ENCODE results near the gene PDE1C.

DNA sequence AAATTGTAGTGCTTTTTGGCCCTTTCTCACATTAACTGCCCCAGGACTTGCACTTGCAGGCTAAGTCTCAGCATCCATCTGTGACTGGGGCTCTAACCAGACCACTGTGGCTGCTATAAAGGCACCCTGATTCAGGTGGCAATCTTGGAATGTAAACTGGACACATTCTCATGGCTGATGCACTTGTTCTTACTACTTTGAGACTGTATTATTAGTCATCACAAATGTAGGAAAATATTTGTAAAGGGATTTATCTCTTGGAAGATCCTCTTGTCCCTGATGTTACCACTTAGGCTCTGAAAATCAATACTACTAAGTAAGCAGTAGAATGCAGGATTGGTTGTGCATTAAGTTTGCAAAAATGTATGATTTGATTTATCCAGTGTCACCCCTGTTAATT is 25.0 kb downstream of the PDE1C start:
- TF ChIP-seq, protein P1, sequence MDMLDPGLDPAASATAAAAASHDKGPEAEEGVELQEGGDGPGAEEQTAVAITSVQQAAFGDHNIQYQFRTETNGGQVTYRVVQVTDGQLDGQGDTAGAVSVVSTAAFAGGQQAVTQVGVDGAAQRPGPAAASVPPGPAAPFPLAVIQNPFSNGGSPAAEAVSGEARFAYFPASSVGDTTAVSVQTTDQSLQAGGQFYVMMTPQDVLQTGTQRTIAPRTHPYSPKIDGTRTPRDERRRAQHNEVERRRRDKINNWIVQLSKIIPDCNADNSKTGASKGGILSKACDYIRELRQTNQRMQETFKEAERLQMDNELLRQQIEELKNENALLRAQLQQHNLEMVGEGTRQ (IDR thresholded peaks at IDR 0.05; ENCODE audit: low read depth, low read length) = no peak
- TF ChIP-seq, protein P2, sequence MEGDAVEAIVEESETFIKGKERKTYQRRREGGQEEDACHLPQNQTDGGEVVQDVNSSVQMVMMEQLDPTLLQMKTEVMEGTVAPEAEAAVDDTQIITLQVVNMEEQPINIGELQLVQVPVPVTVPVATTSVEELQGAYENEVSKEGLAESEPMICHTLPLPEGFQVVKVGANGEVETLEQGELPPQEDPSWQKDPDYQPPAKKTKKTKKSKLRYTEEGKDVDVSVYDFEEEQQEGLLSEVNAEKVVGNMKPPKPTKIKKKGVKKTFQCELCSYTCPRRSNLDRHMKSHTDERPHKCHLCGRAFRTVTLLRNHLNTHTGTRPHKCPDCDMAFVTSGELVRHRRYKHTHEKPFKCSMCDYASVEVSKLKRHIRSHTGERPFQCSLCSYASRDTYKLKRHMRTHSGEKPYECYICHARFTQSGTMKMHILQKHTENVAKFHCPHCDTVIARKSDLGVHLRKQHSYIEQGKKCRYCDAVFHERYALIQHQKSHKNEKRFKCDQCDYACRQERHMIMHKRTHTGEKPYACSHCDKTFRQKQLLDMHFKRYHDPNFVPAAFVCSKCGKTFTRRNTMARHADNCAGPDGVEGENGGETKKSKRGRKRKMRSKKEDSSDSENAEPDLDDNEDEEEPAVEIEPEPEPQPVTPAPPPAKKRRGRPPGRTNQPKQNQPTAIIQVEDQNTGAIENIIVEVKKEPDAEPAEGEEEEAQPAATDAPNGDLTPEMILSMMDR (conservative IDR thresholded peaks at IDR 0.05; ENCODE audit: low read depth, low read length) = no peak
- TF ChIP-seq MXI1 (IDR thresholded peaks at IDR 0.05; ENCODE audit: borderline replicate concordance, low read depth, low read length) (no peak), NFE2L2 (IDR thresholded peaks at IDR 0.05; ENCODE audit: low read depth, low read length) (no peak), CEBPB (IDR thresholded peaks at IDR 0.05; ENCODE audit: low read depth, low read length) (no peak), FOS (IDR thresholded peaks at IDR 0.05; ENCODE audit: low read depth, low read length) (no peak), POLR2A (IDR thresholded peaks at IDR 0.05; ENCODE audit: low read depth, low read length) (no peak), RAD21 (IDR thresholded peaks at IDR 0.05; ENCODE audit: low read length) (no peak), RFX5 (IDR thresholded peaks at IDR 0.05; ENCODE audit: low read depth, low read length) (no peak), SMC3 (IDR thresholded peaks at IDR 0.05; ENCODE audit: low read depth, low read length) (no peak), CHD1 (IDR thresholded peaks at IDR 0.05; ENCODE audit: low read depth, low read length) (no peak), MAFK (IDR thresholded peaks at IDR 0.05; ENCODE audit: low read depth, low read length) (no peak), BHLHE40 (IDR thresholded peaks at IDR 0.05; ENCODE audit: low read depth, low read length) (no peak)
- TF ChIP-seq, protein P3, sequence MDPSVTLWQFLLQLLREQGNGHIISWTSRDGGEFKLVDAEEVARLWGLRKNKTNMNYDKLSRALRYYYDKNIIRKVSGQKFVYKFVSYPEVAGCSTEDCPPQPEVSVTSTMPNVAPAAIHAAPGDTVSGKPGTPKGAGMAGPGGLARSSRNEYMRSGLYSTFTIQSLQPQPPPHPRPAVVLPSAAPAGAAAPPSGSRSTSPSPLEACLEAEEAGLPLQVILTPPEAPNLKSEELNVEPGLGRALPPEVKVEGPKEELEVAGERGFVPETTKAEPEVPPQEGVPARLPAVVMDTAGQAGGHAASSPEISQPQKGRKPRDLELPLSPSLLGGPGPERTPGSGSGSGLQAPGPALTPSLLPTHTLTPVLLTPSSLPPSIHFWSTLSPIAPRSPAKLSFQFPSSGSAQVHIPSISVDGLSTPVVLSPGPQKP (IDR thresholded peaks at IDR 0.05; ENCODE audit: borderline replicate concordance, low read depth, low read length) = no peak

Data from IMR-90 (cell line).